ENCODE results near the gene LIME1.

DNA sequence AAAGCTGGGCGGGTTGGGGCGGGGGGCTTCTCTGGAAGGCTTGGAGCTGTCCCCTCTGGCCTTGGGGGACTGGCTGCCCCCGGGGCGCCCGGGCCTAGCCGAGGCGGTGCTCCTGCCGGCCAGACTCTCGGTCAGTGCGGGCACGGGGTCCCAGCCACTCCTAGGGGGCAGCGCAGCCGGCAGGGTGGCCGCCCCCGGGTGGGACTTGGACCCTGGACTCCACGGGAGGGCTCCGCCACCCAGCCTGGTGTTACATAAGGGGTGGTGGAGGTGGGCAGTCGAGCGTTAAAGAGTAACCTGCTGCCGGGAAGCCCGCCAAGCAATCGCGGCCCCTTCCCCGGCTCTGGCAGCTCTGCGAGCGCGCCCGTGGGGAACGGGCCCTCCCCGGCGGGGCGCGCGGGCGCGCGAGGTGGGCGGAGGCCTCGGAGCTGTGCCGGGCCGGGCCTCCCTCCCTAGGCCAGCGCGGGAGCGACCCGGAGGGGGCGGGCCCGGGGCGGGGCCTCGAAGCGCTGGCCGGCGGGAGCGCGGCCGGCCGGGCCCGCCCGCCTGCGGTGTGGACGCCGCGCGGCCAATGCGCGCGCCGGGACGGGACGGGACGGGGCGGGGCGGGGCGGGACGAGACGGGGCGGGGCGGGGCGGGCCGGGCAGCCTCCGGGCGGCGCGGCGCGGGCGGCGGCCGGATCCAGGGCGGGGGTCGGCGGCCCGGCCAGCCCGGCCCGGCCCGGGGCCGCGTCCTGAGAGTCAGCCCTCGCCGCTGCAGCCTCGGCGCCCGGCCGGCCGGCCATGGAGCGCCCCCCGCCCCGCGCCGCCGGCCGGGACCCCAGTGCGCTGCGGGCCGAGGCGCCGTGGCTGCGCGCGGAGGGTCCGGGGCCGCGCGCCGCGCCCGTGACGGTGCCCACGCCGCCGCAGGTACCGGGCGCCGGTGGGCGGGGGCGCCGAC lies 2.9 kb downstream of the LIME1 start, which contains the start of gene SLC2A4RG:
- TF ChIP-seq POLR2A (IDR thresholded peaks at IDR 0.05; ENCODE audit: low read length) = 0 out of 2 replicates have a peak, but pooled peaks have one; percentile 8
- TF ChIP-seq, protein P1, sequence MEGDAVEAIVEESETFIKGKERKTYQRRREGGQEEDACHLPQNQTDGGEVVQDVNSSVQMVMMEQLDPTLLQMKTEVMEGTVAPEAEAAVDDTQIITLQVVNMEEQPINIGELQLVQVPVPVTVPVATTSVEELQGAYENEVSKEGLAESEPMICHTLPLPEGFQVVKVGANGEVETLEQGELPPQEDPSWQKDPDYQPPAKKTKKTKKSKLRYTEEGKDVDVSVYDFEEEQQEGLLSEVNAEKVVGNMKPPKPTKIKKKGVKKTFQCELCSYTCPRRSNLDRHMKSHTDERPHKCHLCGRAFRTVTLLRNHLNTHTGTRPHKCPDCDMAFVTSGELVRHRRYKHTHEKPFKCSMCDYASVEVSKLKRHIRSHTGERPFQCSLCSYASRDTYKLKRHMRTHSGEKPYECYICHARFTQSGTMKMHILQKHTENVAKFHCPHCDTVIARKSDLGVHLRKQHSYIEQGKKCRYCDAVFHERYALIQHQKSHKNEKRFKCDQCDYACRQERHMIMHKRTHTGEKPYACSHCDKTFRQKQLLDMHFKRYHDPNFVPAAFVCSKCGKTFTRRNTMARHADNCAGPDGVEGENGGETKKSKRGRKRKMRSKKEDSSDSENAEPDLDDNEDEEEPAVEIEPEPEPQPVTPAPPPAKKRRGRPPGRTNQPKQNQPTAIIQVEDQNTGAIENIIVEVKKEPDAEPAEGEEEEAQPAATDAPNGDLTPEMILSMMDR (IDR thresholded peaks at IDR 0.05) = no peak
